Stomach (tissue), 4 donors: ENCODE measurements around the gene GDF11.

Source experiments
- EP300 ChIP-seq: sonication (generic); formaldehyde crosslinking; IDR thresholded peaks from one replicate; pipeline ENCODE4 v1.6.1; 2017; ENCODE audit warnings: antibody characterized with exemption
- POLR2A ChIP-seq, 4 donors: fragments of 450-650 bp; IDR thresholded peaks; one replicate each; pipeline ENCODE4 v1.6.1; 2016; ENCODE audit warnings: antibody characterized with exemption in 4 of 4, control low read depth in 2 of 4, mild to moderate bottlenecking in 1 of 4, moderate library complexity in 1 of 4
- POLR2AphosphoS5 ChIP-seq, 3 donors: sonication (generic); formaldehyde crosslinking; IDR thresholded peaks; one replicate each; pipeline ENCODE4 v1.6.1; 2016; ENCODE audit warnings: antibody characterized with exemption in 3 of 3
- TF ChIP-seq, protein P1 (sequence below), 7 experiments: fragments of 450-650 bp in 4 of 7; fragments of 200-600 bp in 3 of 7; sonication (generic) in 3 of 7; IDR thresholded peaks; one replicate each; pipeline ENCODE4 v1.5.1; 2016 to 2019; ENCODE audit warnings: antibody characterized with exemption in 7 of 7, control low read depth in 2 of 7, mild to moderate bottlenecking in 1 of 7

DNA sequence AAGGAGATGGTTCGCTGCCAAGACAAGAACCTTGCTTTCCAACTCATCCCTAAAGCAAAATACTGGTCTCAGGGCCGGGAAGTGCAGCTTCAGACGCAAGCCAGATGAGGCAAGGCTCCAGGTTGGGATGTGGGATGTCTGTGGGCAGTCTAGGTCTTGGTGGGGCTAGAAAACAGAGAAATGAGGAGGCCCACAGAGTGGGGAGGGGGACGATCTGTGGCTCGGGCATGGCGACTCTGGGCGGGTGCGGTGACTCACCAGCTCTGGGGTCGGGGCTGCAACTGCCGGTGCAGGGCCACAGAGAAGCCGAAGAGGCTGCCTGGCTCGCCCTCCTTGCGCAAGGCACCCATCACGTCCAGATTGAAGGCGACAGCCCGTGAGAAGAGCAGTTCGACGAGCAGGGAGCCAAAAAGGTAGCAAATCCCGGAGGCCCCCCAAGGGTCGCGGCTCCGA, 35.7 kb upstream of the GDF11 start:
- TF ChIP-seq POLR2AphosphoS5 (IDR thresholded peaks at IDR 0.05) (no peak), POLR2A (IDR thresholded peaks at IDR 0.05) (no peak), EP300 (no peak)
- TF ChIP-seq, protein P1, sequence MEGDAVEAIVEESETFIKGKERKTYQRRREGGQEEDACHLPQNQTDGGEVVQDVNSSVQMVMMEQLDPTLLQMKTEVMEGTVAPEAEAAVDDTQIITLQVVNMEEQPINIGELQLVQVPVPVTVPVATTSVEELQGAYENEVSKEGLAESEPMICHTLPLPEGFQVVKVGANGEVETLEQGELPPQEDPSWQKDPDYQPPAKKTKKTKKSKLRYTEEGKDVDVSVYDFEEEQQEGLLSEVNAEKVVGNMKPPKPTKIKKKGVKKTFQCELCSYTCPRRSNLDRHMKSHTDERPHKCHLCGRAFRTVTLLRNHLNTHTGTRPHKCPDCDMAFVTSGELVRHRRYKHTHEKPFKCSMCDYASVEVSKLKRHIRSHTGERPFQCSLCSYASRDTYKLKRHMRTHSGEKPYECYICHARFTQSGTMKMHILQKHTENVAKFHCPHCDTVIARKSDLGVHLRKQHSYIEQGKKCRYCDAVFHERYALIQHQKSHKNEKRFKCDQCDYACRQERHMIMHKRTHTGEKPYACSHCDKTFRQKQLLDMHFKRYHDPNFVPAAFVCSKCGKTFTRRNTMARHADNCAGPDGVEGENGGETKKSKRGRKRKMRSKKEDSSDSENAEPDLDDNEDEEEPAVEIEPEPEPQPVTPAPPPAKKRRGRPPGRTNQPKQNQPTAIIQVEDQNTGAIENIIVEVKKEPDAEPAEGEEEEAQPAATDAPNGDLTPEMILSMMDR (IDR thresholded peaks at IDR 0.05) = no peak
